SK-N-SH (cell line): Measurements from ENCODE around the gene NMT2.

ENCODE experiments used
- ELF1 ChIP-seq: IDR thresholded peaks from 2 replicates; pipeline ENCODE4 v1.4.0; 2012
- EP300 ChIP-seq, 2 experiments: IDR thresholded peaks; 2 replicates each; pipeline versions ENCODE4 v1.4.0 to v1.6.1; 2012; ENCODE audit warnings: borderline replicate concordance in 1 of 2, low read depth in 1 of 2, low read length in 1 of 2
- GABPA ChIP-seq: IDR thresholded peaks from 2 replicates; pipeline ENCODE4 v1.4.0; 2012; ENCODE audit warnings: low read depth, mild to moderate bottlenecking
- POLR2AphosphoS5 ChIP-seq: IDR thresholded peaks from 2 replicates; pipeline ENCODE4 v1.6.1; 2012; ENCODE audit warnings: low read depth, low read length
- RAD21 ChIP-seq: IDR thresholded peaks from 2 replicates; pipeline ENCODE4 v1.6.1; 2012; ENCODE audit warnings: mild to moderate bottlenecking, low read length
- SMC3 ChIP-seq: IDR thresholded peaks from 2 replicates; pipeline ENCODE4 v1.6.1; 2012; ENCODE audit warnings: low read depth, low read length, improper control_type of control experiment
- TCF12 ChIP-seq: IDR thresholded peaks from 2 replicates; pipeline ENCODE4 v1.4.0; 2012
- USF2 ChIP-seq: fragments of 150-350 bp; IDR thresholded peaks from 2 replicates; pipeline ENCODE4 v1.6.1; 2017; ENCODE audit warnings: antibody characterized with exemption, low read length, low read depth, borderline replicate concordance
- ZBTB33 ChIP-seq: IDR thresholded peaks from 2 replicates; pipeline ENCODE4 v1.4.0; 2012; ENCODE audit warnings: low read depth, borderline replicate concordance
- TF ChIP-seq, protein P1 (sequence below): fragments of 200-600 bp; sonication (generic); IDR thresholded peaks from 2 replicates; pipeline ENCODE4 v1.6.1; 2017; ENCODE audit warnings: antibody characterized with exemption, mild to moderate bottlenecking, moderate library complexity

DNA sequence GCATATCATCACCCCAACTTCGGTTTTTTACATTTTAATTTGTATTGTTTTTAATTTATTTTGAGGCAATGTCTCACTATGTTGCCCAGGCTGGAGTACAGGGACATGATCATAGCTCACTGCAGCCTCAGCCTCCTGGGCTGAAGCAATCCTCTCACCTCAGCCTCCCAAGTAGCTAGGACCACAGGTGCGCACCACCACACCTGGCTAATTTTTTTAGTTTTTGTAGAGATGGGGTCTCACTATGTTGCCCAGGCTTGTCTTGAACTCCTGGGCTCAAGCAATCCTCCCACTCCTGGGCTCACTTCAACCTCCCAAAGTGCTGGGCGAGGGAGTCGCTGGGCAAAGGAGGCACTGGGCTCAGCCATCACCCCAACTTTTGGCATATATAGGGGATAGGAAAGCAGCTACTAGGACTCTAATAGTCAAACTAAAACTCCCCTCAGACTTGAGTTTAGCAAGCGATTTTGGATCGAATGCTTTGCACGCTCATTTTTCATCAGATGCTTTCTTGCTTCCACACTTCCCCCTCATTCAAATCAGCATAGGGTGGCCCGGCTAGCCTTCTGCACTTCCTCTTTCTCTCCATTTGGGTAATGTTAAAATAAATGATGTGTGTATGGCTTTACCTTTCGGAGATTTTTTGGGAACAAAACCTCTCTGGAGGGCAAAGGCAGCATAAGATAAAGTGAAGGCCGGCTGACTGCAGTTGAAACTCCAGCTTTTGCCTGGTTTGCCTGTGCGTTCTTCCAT, 20.8 kb upstream of the NMT2 start:
- TF ChIP-seq, protein P1, sequence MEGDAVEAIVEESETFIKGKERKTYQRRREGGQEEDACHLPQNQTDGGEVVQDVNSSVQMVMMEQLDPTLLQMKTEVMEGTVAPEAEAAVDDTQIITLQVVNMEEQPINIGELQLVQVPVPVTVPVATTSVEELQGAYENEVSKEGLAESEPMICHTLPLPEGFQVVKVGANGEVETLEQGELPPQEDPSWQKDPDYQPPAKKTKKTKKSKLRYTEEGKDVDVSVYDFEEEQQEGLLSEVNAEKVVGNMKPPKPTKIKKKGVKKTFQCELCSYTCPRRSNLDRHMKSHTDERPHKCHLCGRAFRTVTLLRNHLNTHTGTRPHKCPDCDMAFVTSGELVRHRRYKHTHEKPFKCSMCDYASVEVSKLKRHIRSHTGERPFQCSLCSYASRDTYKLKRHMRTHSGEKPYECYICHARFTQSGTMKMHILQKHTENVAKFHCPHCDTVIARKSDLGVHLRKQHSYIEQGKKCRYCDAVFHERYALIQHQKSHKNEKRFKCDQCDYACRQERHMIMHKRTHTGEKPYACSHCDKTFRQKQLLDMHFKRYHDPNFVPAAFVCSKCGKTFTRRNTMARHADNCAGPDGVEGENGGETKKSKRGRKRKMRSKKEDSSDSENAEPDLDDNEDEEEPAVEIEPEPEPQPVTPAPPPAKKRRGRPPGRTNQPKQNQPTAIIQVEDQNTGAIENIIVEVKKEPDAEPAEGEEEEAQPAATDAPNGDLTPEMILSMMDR: no peak
- no peak for TF ChIP-seq POLR2AphosphoS5
- no peak for TF ChIP-seq USF2
- no peak for TF ChIP-seq TCF12
- TF ChIP-seq GABPA: no peak
- TF ChIP-seq EP300 (IDR thresholded peaks at IDR 0.05; ENCODE audit: borderline replicate concordance in 1 of 2, low read depth in 1 of 2, low read length in 1 of 2): no peak
- no peak for TF ChIP-seq SMC3
- no peak for TF ChIP-seq ZBTB33
- TF ChIP-seq RAD21: no peak
- TF ChIP-seq ELF1: no peak
